Measurements from ENCODE around the gene RPL37. TPM values are rescaled to one million over a fixed set of nuclear protein-coding genes. Genes with fewer than 3 reads are reported as not detected.
"Not testable (repeated sequence)": the region's sequence is repeated elsewhere in the genome, so short reads cannot be mapped to it uniquely, and the experiment has no call there.

The RPL37 gene
- total RNA-seq, 4 donors from 2014 or later: 117 to 365 (median 159) TPM

DNA sequence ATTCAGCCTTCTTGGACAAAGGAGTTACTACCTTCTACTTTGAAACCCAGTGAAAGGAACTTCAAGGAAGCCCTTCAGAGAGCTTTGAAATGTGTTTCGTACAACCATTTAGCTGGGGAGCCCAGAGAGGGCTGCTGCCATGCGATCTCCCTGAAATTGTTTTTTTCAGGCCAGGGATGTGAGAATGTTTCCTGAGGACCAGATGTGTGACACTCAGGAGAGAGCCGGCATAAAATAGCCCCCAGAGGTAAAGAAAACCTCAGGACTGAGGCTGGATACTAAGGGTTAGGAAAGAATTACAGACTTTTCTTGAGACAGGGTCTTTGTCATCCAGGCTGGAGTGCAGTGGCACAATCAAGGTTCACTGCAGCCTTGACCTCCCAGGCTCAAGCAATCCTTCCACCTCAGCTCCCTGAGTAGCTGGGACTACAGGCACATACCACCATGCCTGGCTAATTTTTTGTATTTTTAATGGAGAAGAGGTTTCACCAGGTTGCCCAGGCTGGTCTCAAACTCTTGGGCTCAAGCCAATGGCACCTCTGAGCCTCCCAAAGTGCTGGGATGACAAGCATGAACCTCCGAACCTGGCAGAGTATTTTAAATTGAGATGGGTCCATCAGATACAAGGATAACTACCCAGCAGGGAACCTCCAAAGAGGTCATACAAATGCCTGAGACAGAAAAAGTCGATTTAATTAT, 8.4 kb downstream of the RPL37 start:
- Histone ChIP-seq H3K27ac (no peak overlapping the region), H3K4me3 (no peak overlapping the region), H3K27me3 (no peaks in the 10 kb centered on the region), H3K4me1 (no peaks in the 10 kb centered on the region), H3K9me3 (no peaks in the 10 kb centered on the region), H3K36me3 (peaks cover 0 to 67% (median 16%) of the 10 kb centered on the region in 3 donors)
- WGBS, 2 donors: 86 to 90% methylated on average over 5 of the region's 5 CpGs
- no peak for TF ChIP-seq CTCF (IDR thresholded peaks at IDR 0.05)
- TF ChIP-seq POLR2A (IDR thresholded peaks at IDR 0.05): no peak
- TF ChIP-seq EP300 (IDR thresholded peaks at IDR 0.05): no peak
- DNase-seq (ENCODE audit: low spot score in 2 of 2): no peak

DNA sequence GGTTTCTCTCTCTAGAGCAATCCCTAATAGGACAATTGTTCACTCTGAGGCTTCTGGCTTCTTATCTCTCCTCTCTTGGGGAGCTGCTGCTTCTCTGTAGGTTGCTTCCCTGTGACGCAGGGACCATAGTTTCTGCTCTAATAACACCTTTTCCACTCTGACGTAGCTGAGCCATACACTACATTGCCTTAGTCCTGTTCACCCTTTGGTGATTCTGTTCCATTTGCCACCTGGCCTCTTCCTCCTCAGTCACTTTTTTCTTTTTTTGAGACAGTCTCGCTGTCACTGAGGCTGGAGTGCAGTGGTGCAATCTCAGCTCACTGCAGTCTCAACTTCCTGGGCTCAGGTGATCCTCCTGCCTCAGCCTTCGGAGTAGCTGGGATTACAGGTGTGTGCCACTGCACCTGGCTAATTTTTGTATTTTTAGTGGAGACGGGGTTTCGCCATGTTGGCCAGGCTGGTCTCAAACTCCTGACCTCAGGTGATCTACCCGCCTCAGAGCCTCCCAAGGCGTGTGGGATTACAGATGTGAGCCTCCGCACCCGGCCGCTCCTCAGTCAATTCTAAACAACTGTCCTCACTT, 9.5 kb downstream of the RPL37 start:
- 94% methylated on average over 11 of the region's 11 CpGs for WGBS, 2 donors
- peaks cover 0 to 56% (median 13%) of the 10 kb centered on the region in 3 donors for H3K36me3 ChIP-seq
- H3K27ac ChIP-seq; H3K4me1 ChIP-seq; H3K9me3 ChIP-seq; H3K27me3 ChIP-seq; DNase-seq (ENCODE audit: low spot score in 2 of 2); H3K4me3 ChIP-seq: not testable (repeated sequence)

DNA sequence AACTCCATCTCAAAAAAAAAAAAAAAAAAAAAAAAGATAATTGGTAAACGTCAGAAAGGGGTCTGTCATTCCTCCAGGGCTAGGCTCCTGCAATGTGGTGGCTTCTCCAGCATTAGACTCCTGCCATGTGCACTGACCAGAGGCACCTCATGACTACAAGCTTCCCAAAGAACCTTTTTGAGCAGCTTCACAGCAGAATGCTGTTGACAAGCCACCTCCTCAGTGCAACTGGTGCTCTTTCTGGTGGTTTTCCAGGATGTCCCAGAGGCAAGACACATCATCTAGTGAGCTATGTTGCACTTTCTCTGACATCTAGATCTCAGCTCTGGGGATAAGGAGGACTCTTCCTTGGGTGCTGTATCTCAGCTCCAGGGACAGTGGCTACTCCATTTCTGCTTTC, 11.6 kb downstream of the RPL37 start:
- Histone ChIP-seq H3K27me3 (no peaks in the 10 kb centered on the region), H3K4me1 (no peaks in the 10 kb centered on the region), H3K27ac (no peak overlapping the region), H3K36me3 (peaks cover 0 to 35% (median 0%) of the 10 kb centered on the region in 3 donors), H3K9me3 (no peaks in the 10 kb centered on the region), H3K4me3 (no peak overlapping the region)
- 21 to 36% methylated on average over 1 of the region's 1 CpG for WGBS, 2 donors
- no peak for DNase-seq (ENCODE audit: low spot score in 2 of 2)
- no peak for TF ChIP-seq POLR2A (IDR thresholded peaks at IDR 0.05)
- TF ChIP-seq EP300 (IDR thresholded peaks at IDR 0.05): no peak
- TF ChIP-seq CTCF (IDR thresholded peaks at IDR 0.05): no peak

GRCh38 chr5:40813698-40814281, 21.2 kb downstream of the RPL37 start:
- WGBS, 2 donors: 67 to 84% methylated on average over 2 of the region's 2 CpGs
- no peak for TF ChIP-seq CTCF (IDR thresholded peaks at IDR 0.05)
- no peak for TF ChIP-seq EP300 (IDR thresholded peaks at IDR 0.05)
- TF ChIP-seq POLR2A (IDR thresholded peaks at IDR 0.05): no peak
- no peak for DNase-seq (ENCODE audit: low spot score in 2 of 2)

GRCh38 chr5:40812125-40812524, 22.9 kb downstream of the RPL37 start:
- Histone ChIP-seq H3K9me3 (no peaks in the 10 kb centered on the region), H3K27me3 (no peaks in the 10 kb centered on the region), H3K36me3 (no peaks in the 10 kb centered on the region), H3K4me1 (no peaks in the 10 kb centered on the region), H3K4me3 (no peak overlapping the region), H3K27ac (no peak overlapping the region)
- no peak for TF ChIP-seq EP300 (IDR thresholded peaks at IDR 0.05)
- no peak for TF ChIP-seq POLR2A (IDR thresholded peaks at IDR 0.05)
- no peak for TF ChIP-seq CTCF (IDR thresholded peaks at IDR 0.05)
- 55 to 85% methylated on average over 1 of the region's 1 CpG for WGBS, 2 donors
- DNase-seq (ENCODE audit: low spot score in 2 of 2): no peak

More at GRCh38 chr5:40813698-40814281, 21.2 kb downstream of the RPL37 start:
- H3K4me3 ChIP-seq: no peak overlapping the region
- no peaks in the 10 kb centered on the region for H3K4me1 ChIP-seq
- H3K27me3 ChIP-seq: no peaks in the 10 kb centered on the region
- no peaks in the 10 kb centered on the region for H3K36me3 ChIP-seq
- H3K27ac ChIP-seq: no peak overlapping the region
- H3K9me3 ChIP-seq: no peaks in the 10 kb centered on the region

All from tibial nerve (tissue), 4 donors.